Osteocyte (in vitro differentiated cells): Measurements from ENCODE around the gene SLC7A14. TPM values are rescaled to one million over a fixed set of nuclear protein-coding genes. Genes with fewer than 3 reads are reported as not detected.

ENCODE experiments used
- DNase-seq: peaks from one replicate; pipeline ENCODE4 v3.0.0; 2021; ENCODE audit warnings: mixed read lengths; ENCODE audit not compliant: unreplicated experiment; ENCODE audit errors: extremely low spot score
- H3K27ac Mint-ChIP-seq: one replicate; pipeline ENCODE4 v1.8.0; 2021; ENCODE audit warnings: mild to moderate bottlenecking, mixed read lengths; ENCODE audit not compliant: unreplicated experiment
- H3K27me3 Mint-ChIP-seq: one replicate; pipeline ENCODE4 v1.8.0; 2021; ENCODE audit warnings: mixed read lengths; ENCODE audit not compliant: unreplicated experiment
- H3K36me3 Mint-ChIP-seq: one replicate; pipeline ENCODE4 v1.8.0; 2021; ENCODE audit warnings: mixed read lengths; ENCODE audit not compliant: unreplicated experiment
- H3K4me1 Mint-ChIP-seq: one replicate; pipeline ENCODE4 v1.8.0; 2021; ENCODE audit warnings: mixed read lengths; ENCODE audit not compliant: unreplicated experiment
- H3K4me3 Mint-ChIP-seq: one replicate; pipeline ENCODE4 v1.8.0; 2021; ENCODE audit warnings: mild to moderate bottlenecking, moderate library complexity, mixed read lengths; ENCODE audit not compliant: unreplicated experiment
- H3K9me3 Mint-ChIP-seq: one replicate; pipeline ENCODE4 v1.8.0; 2021; ENCODE audit warnings: mixed read lengths; ENCODE audit not compliant: unreplicated experiment
- total RNA-seq: library from RNA; stranded (reverse); gene quantifications from 2 replicates; pipeline ENCODE4 v1.2.1, GENCODE V29; 2021
- TF ChIP-seq, protein P1 (sequence below): fragments of 200-600 bp; sonication (generic); IDR thresholded peaks from 2 replicates; pipeline ENCODE4 v1.5.0; 2021; ENCODE audit warnings: antibody characterized with exemption, mild to moderate bottlenecking, moderate library complexity

SLC7A14 gene
- total RNA-seq, 1 donor from 2014 or later: 2.1 TPM

DNA sequence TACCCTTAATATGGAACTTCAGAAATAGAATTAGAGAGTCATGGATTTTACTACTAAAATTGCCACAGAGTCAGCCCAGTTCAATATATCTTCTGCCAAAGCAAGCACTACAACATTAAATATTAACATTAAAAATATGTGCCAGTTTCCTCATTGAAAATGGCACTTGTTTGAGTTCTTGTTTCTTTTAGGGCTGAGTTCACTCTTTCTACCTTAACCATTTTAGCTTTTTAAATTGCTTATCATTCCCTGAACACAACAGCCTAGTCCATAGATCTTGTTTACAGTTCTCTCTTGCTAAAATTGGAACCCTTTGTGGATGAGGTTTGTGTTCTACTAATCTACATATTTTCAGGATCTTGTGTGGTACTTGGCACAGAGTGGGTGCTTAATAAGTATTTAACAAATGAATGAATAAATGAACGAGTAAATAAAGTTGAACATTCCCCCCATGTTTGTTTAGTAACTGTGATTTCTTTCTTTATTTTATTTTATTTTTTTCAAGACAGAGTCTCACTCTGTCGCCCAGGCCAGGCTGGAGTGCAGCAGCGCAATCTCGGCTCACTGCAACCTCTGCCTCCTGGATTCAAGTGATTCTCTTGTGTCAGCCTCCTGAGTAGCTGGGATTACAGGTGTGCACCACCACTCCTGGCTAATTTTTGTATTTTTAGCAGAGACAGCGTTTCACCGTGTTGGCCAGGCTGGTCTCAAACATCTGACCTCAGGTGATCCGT, 46.0 kb upstream of the SLC7A14 start:
- H3K27ac Mint-ChIP-seq: no peak overlapping the region
- TF ChIP-seq, protein P1, sequence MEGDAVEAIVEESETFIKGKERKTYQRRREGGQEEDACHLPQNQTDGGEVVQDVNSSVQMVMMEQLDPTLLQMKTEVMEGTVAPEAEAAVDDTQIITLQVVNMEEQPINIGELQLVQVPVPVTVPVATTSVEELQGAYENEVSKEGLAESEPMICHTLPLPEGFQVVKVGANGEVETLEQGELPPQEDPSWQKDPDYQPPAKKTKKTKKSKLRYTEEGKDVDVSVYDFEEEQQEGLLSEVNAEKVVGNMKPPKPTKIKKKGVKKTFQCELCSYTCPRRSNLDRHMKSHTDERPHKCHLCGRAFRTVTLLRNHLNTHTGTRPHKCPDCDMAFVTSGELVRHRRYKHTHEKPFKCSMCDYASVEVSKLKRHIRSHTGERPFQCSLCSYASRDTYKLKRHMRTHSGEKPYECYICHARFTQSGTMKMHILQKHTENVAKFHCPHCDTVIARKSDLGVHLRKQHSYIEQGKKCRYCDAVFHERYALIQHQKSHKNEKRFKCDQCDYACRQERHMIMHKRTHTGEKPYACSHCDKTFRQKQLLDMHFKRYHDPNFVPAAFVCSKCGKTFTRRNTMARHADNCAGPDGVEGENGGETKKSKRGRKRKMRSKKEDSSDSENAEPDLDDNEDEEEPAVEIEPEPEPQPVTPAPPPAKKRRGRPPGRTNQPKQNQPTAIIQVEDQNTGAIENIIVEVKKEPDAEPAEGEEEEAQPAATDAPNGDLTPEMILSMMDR: no peak
- H3K36me3 Mint-ChIP-seq: no peaks in the 10 kb centered on the region
- peaks cover 2% of the 10 kb centered on the region for H3K27me3 Mint-ChIP-seq
- no peak overlapping the region for H3K4me3 Mint-ChIP-seq
- peaks cover 24% of the 10 kb centered on the region for H3K4me1 Mint-ChIP-seq
- no peaks in the 10 kb centered on the region for H3K9me3 Mint-ChIP-seq
- no peak for DNase-seq

DNA sequence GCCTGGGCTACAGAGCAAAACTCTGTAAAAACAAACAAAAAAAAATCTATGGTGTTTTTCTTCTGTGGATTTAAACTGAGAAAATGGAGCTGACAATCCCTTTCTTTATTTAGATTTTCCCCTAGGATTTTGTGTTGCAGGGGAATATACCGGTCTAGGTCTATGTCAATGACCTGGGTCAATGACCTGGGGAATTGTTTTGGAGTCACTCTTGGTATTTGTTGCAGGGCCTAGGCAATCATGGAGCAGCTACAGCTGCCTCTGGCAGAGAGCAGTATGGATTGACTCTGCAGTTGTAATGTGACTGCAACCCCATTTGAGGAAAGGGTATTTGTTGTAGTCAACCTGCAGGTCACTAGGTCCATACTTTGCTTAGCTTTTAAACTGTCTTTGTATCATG, 37.6 kb upstream of the SLC7A14 start:
- Mint-ChIP-seq H3K4me1 (peaks cover 30% of the 10 kb centered on the region), H3K27me3 (no peaks in the 10 kb centered on the region), H3K36me3 (peaks cover 4% of the 10 kb centered on the region), H3K27ac (peak overlapping the region; percentile 54), H3K4me3 (no peak overlapping the region), H3K9me3 (peaks cover 9% of the 10 kb centered on the region)
- TF ChIP-seq, protein P1: no peak
- no peak for DNase-seq

DNA sequence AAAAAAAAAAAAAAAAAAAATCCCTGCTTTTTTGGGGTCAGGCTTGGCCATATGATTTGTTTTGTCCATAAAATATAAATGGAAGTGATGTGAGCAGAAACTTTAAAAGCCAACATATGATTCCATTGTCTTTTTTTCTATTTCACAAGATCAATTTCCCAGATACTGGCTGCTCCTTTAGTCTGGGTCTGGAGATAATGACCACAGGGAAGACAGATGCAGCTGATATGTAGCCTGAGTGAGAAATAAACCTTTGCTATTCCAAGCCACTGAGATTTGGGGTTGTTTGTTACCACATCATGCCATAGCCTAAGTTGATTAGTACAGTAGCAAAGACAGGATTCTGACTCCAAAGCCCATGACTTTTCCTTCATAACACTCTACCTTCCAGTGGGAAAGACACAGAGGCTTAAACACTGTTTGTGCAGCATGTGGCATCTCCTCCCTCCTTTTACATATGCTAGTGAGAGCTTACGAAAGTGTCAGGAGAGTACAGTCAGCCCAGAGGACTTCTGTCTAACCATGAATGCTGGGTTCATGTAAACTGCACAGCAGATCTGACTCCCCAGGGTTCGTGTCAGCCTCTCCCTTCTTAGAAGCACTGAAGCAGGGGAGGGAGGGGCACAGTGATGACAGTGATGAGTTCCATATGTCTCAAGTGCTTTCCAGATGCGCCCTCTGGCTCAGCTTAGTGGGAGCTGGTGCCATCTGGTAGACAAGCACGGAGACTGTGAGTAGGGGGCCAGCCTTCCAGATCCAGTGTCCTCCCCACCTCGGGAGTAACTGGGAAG, 36.7 kb upstream of the SLC7A14 start:
- Mint-ChIP-seq H3K9me3 (peaks cover 11% of the 10 kb centered on the region), H3K4me3 (no peak overlapping the region), H3K27ac (peak overlapping the region; percentile 79), H3K4me1 (peaks cover 30% of the 10 kb centered on the region), H3K27me3 (no peaks in the 10 kb centered on the region), H3K36me3 (peaks cover 5% of the 10 kb centered on the region)
- TF ChIP-seq, protein P1: peak; percentile 23
- no peak for DNase-seq

DNA sequence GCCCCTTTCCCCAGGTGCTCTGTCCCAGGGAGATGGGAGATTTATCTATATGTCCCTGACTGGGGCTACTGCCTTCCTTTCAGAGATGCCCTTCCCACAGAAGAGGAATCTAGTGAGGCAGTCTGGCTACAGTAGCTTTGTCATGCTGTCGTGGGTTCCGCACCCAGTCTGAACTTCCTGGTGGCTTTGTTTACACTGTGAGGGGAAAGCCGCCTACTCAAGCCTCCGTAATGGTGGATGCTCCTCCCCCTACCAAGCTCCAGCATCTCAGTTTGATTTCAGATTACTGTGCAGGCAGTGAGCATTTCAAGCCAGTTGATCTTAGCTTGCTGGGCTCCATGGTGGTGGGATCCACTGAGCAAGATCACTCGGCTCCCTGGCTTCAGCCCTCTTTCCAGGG, 35.4 kb upstream of the SLC7A14 start:
- Mint-ChIP-seq H3K9me3 (peaks cover 18% of the 10 kb centered on the region), H3K27ac (no peak overlapping the region), H3K4me1 (peaks cover 30% of the 10 kb centered on the region), H3K27me3 (no peaks in the 10 kb centered on the region), H3K4me3 (no peak overlapping the region), H3K36me3 (peaks cover 8% of the 10 kb centered on the region)
- DNase-seq: no peak
- TF ChIP-seq, protein P1: no peak
